Measurements from ENCODE around the gene HTT.

DNA sequence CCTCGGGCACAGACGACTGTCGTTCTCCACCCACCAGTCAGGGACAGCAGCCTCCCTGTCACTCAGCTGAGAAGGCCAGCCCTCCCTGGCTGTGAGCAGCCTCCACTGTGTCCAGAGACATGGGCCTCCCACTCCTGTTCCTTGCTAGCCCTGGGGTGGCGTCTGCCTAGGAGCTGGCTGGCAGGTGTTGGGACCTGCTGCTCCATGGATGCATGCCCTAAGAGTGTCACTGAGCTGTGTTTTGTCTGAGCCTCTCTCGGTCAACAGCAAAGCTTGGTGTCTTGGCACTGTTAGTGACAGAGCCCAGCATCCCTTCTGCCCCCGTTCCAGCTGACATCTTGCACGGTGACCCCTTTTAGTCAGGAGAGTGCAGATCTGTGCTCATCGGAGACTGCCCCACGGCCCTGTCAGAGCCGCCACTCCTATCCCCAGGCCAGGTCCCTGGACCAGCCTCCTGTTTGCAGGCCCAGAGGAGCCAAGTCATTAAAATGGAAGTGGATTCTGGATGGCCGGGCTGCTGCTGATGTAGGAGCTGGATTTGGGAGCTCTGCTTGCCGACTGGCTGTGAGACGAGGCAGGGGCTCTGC lies 166.5 kb downstream of the HTT start:
- TF ChIP-seq, protein P1, sequence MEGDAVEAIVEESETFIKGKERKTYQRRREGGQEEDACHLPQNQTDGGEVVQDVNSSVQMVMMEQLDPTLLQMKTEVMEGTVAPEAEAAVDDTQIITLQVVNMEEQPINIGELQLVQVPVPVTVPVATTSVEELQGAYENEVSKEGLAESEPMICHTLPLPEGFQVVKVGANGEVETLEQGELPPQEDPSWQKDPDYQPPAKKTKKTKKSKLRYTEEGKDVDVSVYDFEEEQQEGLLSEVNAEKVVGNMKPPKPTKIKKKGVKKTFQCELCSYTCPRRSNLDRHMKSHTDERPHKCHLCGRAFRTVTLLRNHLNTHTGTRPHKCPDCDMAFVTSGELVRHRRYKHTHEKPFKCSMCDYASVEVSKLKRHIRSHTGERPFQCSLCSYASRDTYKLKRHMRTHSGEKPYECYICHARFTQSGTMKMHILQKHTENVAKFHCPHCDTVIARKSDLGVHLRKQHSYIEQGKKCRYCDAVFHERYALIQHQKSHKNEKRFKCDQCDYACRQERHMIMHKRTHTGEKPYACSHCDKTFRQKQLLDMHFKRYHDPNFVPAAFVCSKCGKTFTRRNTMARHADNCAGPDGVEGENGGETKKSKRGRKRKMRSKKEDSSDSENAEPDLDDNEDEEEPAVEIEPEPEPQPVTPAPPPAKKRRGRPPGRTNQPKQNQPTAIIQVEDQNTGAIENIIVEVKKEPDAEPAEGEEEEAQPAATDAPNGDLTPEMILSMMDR (optimal IDR thresholded peaks at IDR 0.05 in 1 of 3, IDR thresholded peaks at IDR 0.05 in 1 of 3, conservative IDR thresholded peaks at IDR 0.05 in 1 of 3; ENCODE audit: extremely low read depth in 1 of 3, insufficient read depth in 2 of 3, low read length in 3 of 3), result no peak
- TF ChIP-seq EZH2 (IDR thresholded peaks at IDR 0.05; ENCODE audit: low read length), result no peak
